SK-N-SH treated with all-trans-retinoic acid at 6 μM for 48 hours (cell line): ENCODE results near the gene VWA5B2.
A peak's percentile ranks its signal among the peaks of the same experiment; 100 is the strongest.

ENCODE experiments used
- ATAC-seq: fragments of 200-7000 bp; cut with Tn5 transposase; 3 replicates; pipeline ENCODE4 v1.9.1; 2020; ENCODE audit warnings: mild to moderate bottlenecking, moderate library complexity
- ARNTL ChIP-seq: fragments of 450-650 bp; formaldehyde crosslinking; IDR thresholded peaks from 2 replicates; pipeline ENCODE4 v1.5.0; 2020; ENCODE audit warnings: low read depth, mild to moderate bottlenecking, moderate library complexity, borderline replicate concordance
- BACH2 ChIP-seq: fragments of 250-450 bp; sonication (Bioruptor Pico); IDR thresholded peaks from 2 replicates; pipeline ENCODE4 v1.9.0; 2021; ENCODE audit warnings: mild to moderate bottlenecking, borderline replicate concordance
- CREB5 ChIP-seq: fragments of 250-450 bp; sonication (Bioruptor Pico); IDR thresholded peaks from 2 replicates; pipeline ENCODE4 v1.5.1; 2020; ENCODE audit warnings: low read depth, mild to moderate bottlenecking, moderate library complexity
- CSDC2 ChIP-seq: fragments of 250-450 bp; sonication (Bioruptor Pico); IDR thresholded peaks from 2 replicates; pipeline ENCODE4 v1.5.0; 2020; ENCODE audit warnings: mild to moderate bottlenecking, moderate library complexity
- CSRNP3 ChIP-seq: fragments of 250-450 bp; sonication (Bioruptor Pico); IDR thresholded peaks from 2 replicates; pipeline ENCODE4 v1.5.1; 2021; ENCODE audit warnings: mild to moderate bottlenecking, moderate library complexity
- ESRRG ChIP-seq: fragments of 250-450 bp; sonication (Bioruptor Pico); IDR thresholded peaks from 2 replicates; pipeline ENCODE4 v1.6.1; 2021; ENCODE audit warnings: mild to moderate bottlenecking
- GLIS3 ChIP-seq: fragments of 250-450 bp; sonication (Bioruptor Pico); IDR thresholded peaks from 2 replicates; pipeline ENCODE4 v1.5.0; 2020; ENCODE audit warnings: mild to moderate bottlenecking, moderate library complexity
- ISL1 ChIP-seq: fragments of 250-450 bp; sonication (Bioruptor Pico); IDR thresholded peaks from 2 replicates; pipeline ENCODE4 v2.1.2; 2022; ENCODE audit warnings: mild to moderate bottlenecking, moderate library complexity
- OSR1 ChIP-seq: fragments of 250-450 bp; sonication (Bioruptor Pico); IDR thresholded peaks from 2 replicates; pipeline ENCODE4 v1.8.0; 2022; ENCODE audit warnings: moderate library complexity, mild to moderate bottlenecking, inconsistent platforms
- PATZ1 ChIP-seq: fragments of 250-450 bp; sonication (Bioruptor Pico); IDR thresholded peaks from 2 replicates; pipeline ENCODE4 v1.8.0; 2020; ENCODE audit warnings: mild to moderate bottlenecking, moderate library complexity, borderline replicate concordance
- POU6F1 ChIP-seq: fragments of 250-450 bp; sonication (Bioruptor Pico); IDR thresholded peaks from 2 replicates; pipeline ENCODE4 v1.8.0; 2021; ENCODE audit warnings: low read depth, mild to moderate bottlenecking, moderate library complexity, borderline replicate concordance
- PPARA ChIP-seq: fragments of 250-450 bp; sonication (Bioruptor Pico); IDR thresholded peaks from 2 replicates; pipeline ENCODE4 v1.5.0; 2020; ENCODE audit warnings: mild to moderate bottlenecking, borderline replicate concordance
- RARB ChIP-seq: fragments of 250-450 bp; sonication (Bioruptor Pico); IDR thresholded peaks from 2 replicates; pipeline ENCODE4 v1.8.0; 2021; ENCODE audit warnings: mild to moderate bottlenecking, moderate library complexity
- SNAI2 ChIP-seq: fragments of 250-450 bp; sonication (Bioruptor Pico); IDR thresholded peaks from 2 replicates; pipeline ENCODE4 v1.5.0; 2020; ENCODE audit warnings: mild to moderate bottlenecking, moderate library complexity
- TCF4 ChIP-seq: fragments of 250-450 bp; sonication (Bioruptor Pico); IDR thresholded peaks from 2 replicates; pipeline ENCODE4 v1.8.0; 2021; ENCODE audit warnings: mild to moderate bottlenecking, moderate library complexity, borderline replicate concordance
- TOX ChIP-seq: fragments of 250-450 bp; sonication (Bioruptor Pico); IDR thresholded peaks from 2 replicates; pipeline ENCODE4 v1.8.0; 2021; ENCODE audit warnings: mild to moderate bottlenecking, moderate library complexity, borderline replicate concordance
- TSHZ2 ChIP-seq: fragments of 250-450 bp; sonication (Bioruptor Pico); IDR thresholded peaks from 2 replicates; pipeline ENCODE4 v1.5.0; 2020; ENCODE audit warnings: mild to moderate bottlenecking, moderate library complexity
- ZC3H10 ChIP-seq: fragments of 250-450 bp; sonication (Bioruptor Pico); IDR thresholded peaks from 2 replicates; pipeline ENCODE4 v1.5.1; 2021; ENCODE audit warnings: mild to moderate bottlenecking, moderate library complexity
- ZFP3 ChIP-seq: fragments of 250-450 bp; sonication (Bioruptor Pico); IDR thresholded peaks from 2 replicates; pipeline ENCODE4 v1.5.0; 2020; ENCODE audit warnings: mild to moderate bottlenecking, moderate library complexity
- ZFP30 ChIP-seq: fragments of 450-650 bp; formaldehyde crosslinking; IDR thresholded peaks from 2 replicates; pipeline ENCODE4 v1.5.0; 2022; ENCODE audit warnings: mild to moderate bottlenecking, moderate library complexity
- ZNF565 ChIP-seq: fragments of 450-650 bp; formaldehyde crosslinking; conservative IDR thresholded peaks from 2 replicates; pipeline ENCODE4 v1.5.0; 2020; ENCODE audit warnings: low read depth, mild to moderate bottlenecking, moderate library complexity
- ZNF70 ChIP-seq: fragments of 450-650 bp; formaldehyde crosslinking; IDR thresholded peaks from 2 replicates; pipeline ENCODE4 v1.5.0; 2020; ENCODE audit warnings: mild to moderate bottlenecking, moderate library complexity
- ZNF8 ChIP-seq: fragments of 450-650 bp; formaldehyde crosslinking; IDR thresholded peaks from 2 replicates; pipeline ENCODE4 v1.5.0; 2020; ENCODE audit warnings: mild to moderate bottlenecking, moderate library complexity

The VWA5B2 gene

GRCh38 chr3:184209146-184209923 is 20.1 kb upstream of the VWA5B2 start (continued):
- TF ChIP-seq PATZ1 (CRISPR knock-in tag) (no peak), PPARA (CRISPR knock-in tag) (no peak), BACH2 (no peak)

- no peak; the same call in 2 of the 3 replicates for ATAC-seq
- no peak for TF ChIP-seq ARNTL
- TF ChIP-seq ZNF8 (CRISPR knock-in tag): peak; percentile 31; the same call in 1 of the 2 replicates
- peak; percentile 91 for TF ChIP-seq CSRNP3 (CRISPR knock-in tag)
- TF ChIP-seq ZNF565: no peak
- peak; percentile 94 for TF ChIP-seq ESRRG (CRISPR knock-in tag)
- TF ChIP-seq CSDC2 (CRISPR knock-in tag): no peak
- TF ChIP-seq ZFP3 (CRISPR knock-in tag): 0 out of 2 replicates have a peak, but pooled peaks have one; percentile 49
- no peak for TF ChIP-seq SNAI2 (CRISPR knock-in tag)
- TF ChIP-seq ZFP30 (CRISPR knock-in tag): no peak
- TF ChIP-seq BACH2: no peak
- TF ChIP-seq POU6F1: no peak; the same call in 1 of the 2 replicates
- peak; percentile 97 for TF ChIP-seq TSHZ2 (CRISPR knock-in tag)
- TF ChIP-seq PPARA (CRISPR knock-in tag): no peak
- no peak; the same call in 1 of the 2 replicates for TF ChIP-seq ZNF70 (CRISPR knock-in tag)
- no peak for TF ChIP-seq OSR1 (CRISPR knock-in tag)
- peak; percentile 89; the same call in 1 of the 2 replicates for TF ChIP-seq GLIS3 (CRISPR knock-in tag)
- TF ChIP-seq CREB5 (CRISPR knock-in tag): 0 out of 2 replicates have a peak, but pooled peaks have one; percentile 34
- TF ChIP-seq TOX (CRISPR knock-in tag): no peak
- TF ChIP-seq ISL1 (CRISPR knock-in tag): peak; percentile 90
- TF ChIP-seq RARB: no peak
- no peak for TF ChIP-seq ZC3H10 (CRISPR knock-in tag)
- no peak for TF ChIP-seq PATZ1 (CRISPR knock-in tag)
- peak; percentile 99 for TF ChIP-seq TCF4 (CRISPR knock-in tag)
- TF ChIP-seq, all 23 proteins: peak for 9
These were observed 18.1 kb upstream of the VWA5B2 start for GRCh38 chr3:184211297-184211696.
